ENCODE data around the gene ETFBKMT. TPM values are rescaled to one million over a fixed set of nuclear protein-coding genes. Genes with fewer than 3 reads are reported as not detected.

Gene ETFBKMT
- total and polyA plus RNA-seq, 2 of the 13 experiments (the other 11 are each of a cell fraction or from before 2014, with no cell fraction given), result 0.62 to 0.93 TPM

DNA sequence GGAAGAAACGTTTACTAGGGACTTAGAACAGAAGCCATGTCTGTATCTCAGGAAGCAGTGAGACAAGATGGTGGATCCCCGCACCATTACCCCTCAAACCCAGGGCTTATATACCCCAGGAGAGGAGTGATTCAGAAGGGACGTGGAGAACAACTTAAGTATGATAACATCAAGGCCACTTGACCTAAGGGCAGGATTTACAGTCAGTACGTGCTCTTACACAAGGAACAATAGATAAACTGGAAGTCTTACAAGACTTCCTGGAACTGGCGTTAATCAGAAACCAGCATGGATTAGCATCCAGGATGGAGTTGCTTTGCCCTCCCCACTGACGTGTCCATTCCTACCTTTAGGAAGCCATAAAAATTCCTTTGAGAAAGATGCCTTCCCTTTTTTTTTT is 8.6 kb upstream of the ETFBKMT start (continued):
- TF ChIP-seq, protein P1, sequence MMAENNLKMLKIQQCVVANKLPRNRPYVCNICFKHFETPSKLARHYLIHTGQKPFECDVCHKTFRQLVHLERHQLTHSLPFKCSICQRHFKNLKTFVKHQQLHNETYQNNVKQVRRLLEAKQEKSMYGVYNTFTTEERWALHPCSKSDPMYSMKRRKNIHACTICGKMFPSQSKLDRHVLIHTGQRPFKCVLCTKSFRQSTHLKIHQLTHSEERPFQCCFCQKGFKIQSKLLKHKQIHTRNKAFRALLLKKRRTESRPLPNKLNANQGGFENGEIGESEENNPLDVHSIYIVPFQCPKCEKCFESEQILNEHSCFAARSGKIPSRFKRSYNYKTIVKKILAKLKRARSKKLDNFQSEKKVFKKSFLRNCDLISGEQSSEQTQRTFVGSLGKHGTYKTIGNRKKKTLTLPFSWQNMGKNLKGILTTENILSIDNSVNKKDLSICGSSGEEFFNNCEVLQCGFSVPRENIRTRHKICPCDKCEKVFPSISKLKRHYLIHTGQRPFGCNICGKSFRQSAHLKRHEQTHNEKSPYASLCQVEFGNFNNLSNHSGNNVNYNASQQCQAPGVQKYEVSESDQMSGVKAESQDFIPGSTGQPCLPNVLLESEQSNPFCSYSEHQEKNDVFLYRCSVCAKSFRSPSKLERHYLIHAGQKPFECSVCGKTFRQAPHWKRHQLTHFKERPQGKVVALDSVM (CRISPR knock-in tag; IDR thresholded peaks at IDR 0.05), result no peak
- no peak for TF ChIP-seq AGO2 (optimal IDR thresholded peaks at IDR 0.05; ENCODE audit: low read depth, low read length)
- TF ChIP-seq, protein P2, sequence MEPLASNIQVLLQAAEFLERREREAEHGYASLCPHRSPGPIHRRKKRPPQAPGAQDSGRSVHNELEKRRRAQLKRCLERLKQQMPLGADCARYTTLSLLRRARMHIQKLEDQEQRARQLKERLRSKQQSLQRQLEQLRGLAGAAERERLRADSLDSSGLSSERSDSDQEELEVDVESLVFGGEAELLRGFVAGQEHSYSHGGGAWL (CRISPR knock-in tag; IDR thresholded peaks at IDR 0.05), result no peak
- TF ChIP-seq MEIS2 (CRISPR knock-in tag; IDR thresholded peaks at IDR 0.05), result no peak
- TF ChIP-seq, protein P3, sequence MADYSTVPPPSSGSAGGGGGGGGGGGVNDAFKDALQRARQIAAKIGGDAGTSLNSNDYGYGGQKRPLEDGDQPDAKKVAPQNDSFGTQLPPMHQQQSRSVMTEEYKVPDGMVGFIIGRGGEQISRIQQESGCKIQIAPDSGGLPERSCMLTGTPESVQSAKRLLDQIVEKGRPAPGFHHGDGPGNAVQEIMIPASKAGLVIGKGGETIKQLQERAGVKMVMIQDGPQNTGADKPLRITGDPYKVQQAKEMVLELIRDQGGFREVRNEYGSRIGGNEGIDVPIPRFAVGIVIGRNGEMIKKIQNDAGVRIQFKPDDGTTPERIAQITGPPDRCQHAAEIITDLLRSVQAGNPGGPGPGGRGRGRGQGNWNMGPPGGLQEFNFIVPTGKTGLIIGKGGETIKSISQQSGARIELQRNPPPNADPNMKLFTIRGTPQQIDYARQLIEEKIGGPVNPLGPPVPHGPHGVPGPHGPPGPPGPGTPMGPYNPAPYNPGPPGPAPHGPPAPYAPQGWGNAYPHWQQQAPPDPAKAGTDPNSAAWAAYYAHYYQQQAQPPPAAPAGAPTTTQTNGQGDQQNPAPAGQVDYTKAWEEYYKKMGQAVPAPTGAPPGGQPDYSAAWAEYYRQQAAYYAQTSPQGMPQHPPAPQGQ (CRISPR knock-in tag; IDR thresholded peaks at IDR 0.05; ENCODE audit: borderline replicate concordance), result no peak
- TF ChIP-seq, protein P4, sequence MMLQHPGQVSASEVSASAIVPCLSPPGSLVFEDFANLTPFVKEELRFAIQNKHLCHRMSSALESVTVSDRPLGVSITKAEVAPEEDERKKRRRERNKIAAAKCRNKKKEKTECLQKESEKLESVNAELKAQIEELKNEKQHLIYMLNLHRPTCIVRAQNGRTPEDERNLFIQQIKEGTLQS (CRISPR knock-in tag; IDR thresholded peaks at IDR 0.05), result no peak
- TF ChIP-seq SIN3A (IDR thresholded peaks at IDR 0.05; ENCODE audit: borderline replicate concordance, low read depth, low read length), result no peak
- TF ChIP-seq, protein P5, sequence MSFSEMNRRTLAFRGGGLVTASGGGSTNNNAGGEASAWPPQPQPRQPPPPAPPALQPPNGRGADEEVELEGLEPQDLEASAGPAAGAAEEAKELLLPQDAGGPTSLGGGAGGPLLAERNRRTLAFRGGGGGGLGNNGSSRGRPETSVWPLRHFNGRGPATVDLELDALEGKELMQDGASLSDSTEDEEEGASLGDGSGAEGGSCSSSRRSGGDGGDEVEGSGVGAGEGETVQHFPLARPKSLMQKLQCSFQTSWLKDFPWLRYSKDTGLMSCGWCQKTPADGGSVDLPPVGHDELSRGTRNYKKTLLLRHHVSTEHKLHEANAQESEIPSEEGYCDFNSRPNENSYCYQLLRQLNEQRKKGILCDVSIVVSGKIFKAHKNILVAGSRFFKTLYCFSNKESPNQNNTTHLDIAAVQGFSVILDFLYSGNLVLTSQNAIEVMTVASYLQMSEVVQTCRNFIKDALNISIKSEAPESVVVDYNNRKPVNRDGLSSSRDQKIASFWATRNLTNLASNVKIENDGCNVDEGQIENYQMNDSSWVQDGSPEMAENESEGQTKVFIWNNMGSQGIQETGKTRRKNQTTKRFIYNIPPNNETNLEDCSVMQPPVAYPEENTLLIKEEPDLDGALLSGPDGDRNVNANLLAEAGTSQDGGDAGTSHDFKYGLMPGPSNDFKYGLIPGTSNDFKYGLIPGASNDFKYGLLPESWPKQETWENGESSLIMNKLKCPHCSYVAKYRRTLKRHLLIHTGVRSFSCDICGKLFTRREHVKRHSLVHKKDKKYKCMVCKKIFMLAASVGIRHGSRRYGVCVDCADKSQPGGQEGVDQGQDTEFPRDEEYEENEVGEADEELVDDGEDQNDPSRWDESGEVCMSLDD (CRISPR knock-in tag; IDR thresholded peaks at IDR 0.05; ENCODE audit: borderline replicate concordance), result no peak
